Stimulated activated CD8-positive, alpha-beta memory T cell treated with anti-CD3 and anti-CD28 coated beads, Interleukin-15, amount 100 ng/mL, for 48 hours (primary cell): ENCODE data around the gene P3H3.
"Not testable (repeated sequence)": the region's sequence is repeated elsewhere in the genome, so short reads cannot be mapped to it uniquely, and the experiment has no call there.

Experiments used
- DNase-seq, 2 donors: peaks; one replicate each; pipeline ENCODE4 v3.0.0-alpha.2; 2020; ENCODE audit warnings: low read depth in 2 of 2

The P3H3 gene

GRCh38 chr12:6888360-6888759, 60.2 kb downstream of the P3H3 start:
- DNase-seq, result no peak

DNA sequence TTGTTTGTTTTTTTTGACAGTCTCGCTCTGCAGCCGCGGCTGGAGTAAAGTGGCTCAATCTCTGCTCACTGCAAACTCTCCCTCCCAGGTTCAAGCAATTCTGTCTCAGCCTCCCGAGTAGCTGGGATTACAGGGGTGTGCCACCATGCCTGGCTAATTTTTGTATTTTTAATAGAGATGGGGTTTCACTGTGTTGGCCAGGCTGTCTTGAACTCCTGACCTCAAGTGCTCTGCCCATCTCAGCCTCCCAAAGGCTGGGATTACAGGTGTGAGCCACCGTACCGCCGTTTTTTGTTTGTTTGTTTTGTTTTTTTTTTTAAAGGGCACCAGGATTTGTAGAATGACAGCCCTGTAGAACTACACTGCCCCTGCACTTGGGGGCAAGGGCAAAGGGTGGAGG, 60.6 kb downstream of the P3H3 start:
- not testable (repeated sequence) for DNase-seq
